ENCODE measurements around the gene NOX3.
"Not testable (repeated sequence)": the region's sequence is repeated elsewhere in the genome, so short reads cannot be mapped to it uniquely, and the experiment has no call there.

The NOX3 gene, protein sequence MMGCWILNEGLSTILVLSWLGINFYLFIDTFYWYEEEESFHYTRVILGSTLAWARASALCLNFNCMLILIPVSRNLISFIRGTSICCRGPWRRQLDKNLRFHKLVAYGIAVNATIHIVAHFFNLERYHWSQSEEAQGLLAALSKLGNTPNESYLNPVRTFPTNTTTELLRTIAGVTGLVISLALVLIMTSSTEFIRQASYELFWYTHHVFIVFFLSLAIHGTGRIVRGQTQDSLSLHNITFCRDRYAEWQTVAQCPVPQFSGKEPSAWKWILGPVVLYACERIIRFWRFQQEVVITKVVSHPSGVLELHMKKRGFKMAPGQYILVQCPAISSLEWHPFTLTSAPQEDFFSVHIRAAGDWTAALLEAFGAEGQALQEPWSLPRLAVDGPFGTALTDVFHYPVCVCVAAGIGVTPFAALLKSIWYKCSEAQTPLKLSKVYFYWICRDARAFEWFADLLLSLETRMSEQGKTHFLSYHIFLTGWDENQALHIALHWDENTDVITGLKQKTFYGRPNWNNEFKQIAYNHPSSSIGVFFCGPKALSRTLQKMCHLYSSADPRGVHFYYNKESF

DNA sequence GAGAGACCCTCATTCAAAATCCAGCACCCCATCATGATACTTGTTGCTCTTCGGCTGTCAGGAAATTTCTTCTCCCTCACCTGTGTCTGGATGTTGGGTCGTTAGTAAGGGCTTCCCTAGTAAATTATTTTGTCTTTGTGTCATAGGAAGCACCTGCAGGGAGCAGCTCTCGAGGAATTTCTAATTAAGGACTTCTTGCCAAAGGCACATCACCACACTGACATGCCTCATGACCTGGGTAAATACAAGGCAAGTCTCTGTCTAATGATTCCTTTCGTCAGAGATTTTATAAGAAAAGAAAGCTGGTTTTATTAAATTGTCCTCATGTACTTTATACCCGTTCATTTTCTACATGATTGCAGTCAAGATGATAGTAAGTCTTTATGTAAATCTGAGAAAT lies at the start of gene NOX3:
Gene NOX3, minus strand, starts transcription at position 74 of the 400 bp plus-strand sequence. Its CDS starts 39 bp downstream, at position 35.
- no peak for DNase-seq (ENCODE audit: low read depth)

DNA sequence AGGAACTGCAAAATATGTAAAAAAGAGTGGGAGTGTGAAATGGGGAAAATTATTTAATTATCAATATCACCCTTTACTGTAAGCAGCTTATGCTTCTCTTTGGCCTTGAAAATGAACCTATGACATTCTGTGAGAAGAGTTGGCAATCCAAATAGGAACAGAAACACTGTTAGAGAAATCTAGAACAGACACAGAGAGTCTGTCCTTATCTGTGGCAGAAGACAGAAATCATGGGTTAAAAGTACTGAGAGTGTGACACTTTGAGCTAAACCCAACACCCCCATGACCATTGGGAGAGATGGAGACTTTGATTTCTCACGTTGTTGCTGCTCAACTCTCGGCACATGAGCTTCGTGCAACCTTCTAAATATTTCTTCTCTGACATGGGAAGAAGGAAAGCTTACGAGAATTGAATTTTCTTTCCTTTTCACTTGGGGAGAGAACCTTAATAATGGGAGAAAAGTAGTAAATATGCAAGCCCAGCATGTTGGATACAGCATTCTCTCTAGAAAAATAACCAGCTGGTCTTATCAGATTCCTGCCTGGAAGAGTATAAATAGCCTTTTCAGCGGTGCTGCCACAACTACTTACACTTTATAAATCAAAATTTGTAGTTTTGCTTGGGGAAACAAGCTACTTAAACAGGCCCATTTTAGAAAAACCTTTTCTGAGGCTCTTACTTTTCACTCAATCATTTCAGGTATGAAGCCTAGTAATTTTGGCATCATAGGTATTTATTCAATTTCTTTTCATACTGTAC lies 49.4 kb upstream of the NOX3 start:
- DNase-seq (ENCODE audit: low read depth): no peak

DNA sequence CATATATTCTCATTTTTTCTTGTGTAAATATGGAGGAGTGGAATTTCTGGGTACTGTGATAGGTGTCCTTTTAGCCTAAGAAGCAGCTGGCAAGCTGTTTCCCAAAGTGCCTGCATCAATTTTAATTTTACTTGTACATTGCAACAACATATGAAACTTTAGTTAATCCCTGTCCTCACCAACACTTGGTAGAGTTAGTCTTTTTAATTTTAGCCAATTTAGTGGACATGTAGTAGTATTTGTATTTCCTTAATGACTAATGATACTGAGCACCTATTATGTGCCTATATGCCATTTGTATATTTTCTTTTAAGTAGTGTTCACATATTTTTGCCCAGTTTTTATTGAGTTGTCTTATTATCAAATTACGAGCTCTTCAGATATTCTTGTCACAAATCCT lies 46.8 kb upstream of the NOX3 start:
- no peak for DNase-seq (ENCODE audit: low read depth)

DNA sequence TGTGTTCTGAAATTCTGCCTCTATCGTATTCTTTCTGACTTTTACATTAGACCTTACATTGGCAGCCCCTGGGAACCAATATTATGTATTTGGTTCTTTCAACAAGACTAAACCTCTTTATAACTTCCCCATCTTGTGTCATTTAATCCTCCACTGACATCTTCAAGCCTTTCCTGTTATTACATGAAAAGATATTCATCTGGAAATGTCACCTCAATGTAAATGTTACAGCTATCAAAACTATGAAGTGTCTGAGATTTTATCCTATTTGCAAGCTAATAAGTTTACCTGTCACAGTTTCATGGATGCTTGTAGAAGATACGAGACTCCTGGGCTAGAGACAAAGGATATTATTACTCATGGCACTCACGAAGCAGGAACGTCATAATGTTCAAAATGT lies 43.9 kb upstream of the NOX3 start:
- no peak for DNase-seq (ENCODE audit: low read depth)

DNA sequence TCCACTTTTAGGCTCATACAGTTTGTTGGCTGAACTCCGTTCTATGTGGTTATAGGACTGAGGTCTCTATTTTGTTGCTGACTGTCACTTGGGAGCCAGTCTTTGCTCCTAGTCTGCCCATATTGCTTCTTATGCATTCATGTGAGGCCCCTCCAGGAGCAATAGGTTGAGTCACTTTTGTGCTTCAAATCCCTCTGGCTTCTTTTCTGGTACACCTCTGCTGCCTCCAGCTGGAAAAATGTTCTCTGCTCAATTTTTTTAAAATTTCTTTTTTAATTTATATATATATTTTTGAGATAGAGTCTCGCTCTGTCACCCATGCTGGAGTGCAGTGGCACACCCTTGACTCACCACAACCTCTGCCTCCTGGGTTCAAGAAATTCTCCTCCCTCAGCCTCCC lies 42.7 kb upstream of the NOX3 start:
- DNase-seq (ENCODE audit: low read depth): no peak

DNA sequence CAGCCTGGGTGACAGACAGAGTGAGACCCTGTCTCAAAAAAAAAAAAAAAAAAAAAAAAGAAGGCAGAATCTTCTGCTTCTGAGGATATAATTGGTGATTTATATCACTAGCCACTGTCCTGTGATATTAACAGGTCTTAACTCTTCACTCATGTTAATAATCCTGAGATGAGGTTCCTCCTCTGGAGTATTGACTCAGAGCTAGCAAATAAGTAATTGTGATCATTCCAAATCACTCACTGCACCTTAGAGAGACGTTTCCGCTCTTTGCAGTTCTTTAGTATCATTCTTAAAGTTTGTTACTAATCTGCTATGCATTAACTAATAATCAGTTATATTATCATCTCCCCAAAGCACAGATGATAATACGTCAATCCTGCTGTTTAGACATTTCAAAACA lies 41.6 kb upstream of the NOX3 start:
- DNase-seq (ENCODE audit: low read depth): no peak

DNA sequence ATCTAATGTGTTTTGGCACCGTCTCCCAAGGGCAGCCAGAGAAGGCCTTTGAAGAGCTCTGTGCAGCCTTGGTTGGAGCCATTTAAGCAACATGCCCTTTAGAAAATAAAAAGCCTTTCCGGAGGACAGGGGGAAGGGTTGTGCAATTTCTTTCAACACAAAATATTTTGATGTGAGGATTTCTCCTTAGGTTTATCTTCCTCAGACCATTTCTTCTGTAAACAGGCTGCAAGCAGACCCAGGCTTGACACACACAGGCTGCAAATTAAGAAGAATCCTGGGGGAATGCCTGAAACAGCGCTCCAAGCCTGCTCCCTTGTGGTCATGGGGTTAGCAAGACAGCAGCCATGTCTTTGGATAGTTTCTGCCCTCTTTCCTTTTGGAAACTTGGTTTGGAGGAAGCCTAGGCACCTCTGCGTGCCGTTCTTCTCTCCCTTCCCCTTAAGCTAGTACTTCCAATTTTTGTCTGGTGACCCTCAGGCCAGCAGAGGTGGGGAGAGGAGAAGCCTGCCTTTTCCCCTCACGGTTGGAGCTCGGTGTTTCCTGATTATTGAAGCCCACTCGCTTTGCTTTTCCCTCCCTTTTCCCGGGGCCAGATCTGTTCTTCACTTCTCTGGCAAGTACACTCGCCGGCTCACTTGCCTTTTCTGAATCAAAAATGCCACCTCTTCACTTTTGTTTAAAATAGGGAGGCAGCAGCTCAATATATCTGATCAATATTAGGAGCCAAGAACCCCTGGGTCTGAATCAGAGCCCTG lies 39.6 kb upstream of the NOX3 start:
- DNase-seq (ENCODE audit: low read depth): no peak

DNA sequence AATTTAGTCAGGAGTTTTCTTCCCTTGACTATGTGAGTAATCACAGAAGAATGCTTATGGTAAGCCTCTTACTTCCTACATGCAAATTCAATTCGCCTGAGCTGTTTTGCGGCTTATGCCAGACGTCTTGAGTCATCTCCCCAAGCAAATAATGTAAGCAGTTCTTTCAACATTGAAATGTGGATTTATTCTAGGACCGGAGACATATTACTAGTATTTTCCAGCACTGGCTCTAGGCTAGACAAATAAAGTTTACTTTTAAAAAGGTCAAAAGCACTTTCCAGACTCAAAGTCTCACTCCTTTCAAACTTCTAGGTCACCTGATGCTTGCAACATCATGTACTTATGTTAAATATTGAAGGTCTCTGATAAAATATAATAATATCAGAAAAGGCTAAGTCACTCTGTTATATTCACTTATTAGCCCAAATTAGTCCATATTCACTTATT lies 38.1 kb upstream of the NOX3 start:
- no peak for DNase-seq (ENCODE audit: low read depth)

DNA sequence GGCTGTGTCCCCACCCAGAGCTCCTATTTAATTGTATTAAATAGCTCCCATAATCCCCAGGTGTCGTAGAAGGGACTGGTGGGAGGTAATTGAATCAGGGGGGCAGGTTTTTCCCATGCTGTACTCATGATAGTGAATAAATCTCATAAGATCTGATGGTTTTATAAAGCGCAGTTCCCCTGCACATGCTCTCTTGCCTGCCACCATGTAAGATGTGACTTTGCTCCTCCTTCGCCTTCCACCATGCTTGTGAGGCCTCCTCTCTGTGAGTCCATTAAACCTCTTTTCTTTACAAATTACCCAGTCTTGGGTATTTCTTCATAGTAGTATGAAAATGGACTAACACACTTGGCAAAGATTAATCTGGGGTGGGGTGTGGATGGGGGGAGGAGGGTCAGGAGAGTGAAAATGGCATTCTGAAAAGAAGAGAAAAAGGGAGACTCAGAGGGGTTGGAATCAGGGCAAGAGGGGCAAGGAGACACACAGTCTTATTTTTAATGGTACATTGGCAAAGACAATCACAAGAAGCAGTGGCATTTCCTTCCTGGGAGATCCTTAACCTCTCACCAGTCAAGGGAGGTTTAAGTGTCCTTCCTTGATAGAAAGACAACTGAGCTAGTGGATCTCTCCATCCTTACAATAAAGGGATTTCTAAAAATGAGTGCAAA lies 37.5 kb upstream of the NOX3 start:
- no peak for DNase-seq (ENCODE audit: low read depth)

DNA sequence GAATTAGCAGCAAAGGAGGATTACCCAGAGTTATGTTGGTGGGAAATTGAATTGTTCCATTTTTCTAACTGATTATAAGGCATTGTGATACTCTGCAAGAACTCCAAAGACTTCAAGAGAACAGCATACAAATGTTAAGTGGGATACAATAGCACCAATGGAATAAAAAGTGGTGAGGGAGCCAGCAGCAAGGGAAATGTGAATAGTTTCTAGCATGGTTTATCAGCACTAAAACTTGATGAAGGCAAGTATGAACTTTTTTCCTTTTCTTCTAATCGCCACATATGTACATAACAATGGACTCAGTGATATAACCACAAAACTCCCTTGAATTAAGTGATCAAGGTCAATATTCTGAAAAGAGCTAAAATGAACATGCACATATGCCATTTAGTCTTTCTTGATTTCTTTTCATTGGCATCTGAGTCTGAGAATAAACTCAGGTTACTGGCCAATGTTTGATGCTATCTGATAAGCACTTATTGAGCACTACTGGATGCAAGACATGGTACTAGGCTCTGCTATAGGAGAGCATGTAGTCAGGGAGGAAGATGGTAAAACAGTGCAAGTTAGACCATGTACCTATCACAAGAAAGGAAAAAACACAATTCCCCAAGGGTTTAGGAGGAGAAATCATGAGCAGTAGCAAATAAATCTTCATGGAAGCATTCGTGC lies 36.6 kb upstream of the NOX3 start:
- no peak for DNase-seq (ENCODE audit: low read depth)

DNA sequence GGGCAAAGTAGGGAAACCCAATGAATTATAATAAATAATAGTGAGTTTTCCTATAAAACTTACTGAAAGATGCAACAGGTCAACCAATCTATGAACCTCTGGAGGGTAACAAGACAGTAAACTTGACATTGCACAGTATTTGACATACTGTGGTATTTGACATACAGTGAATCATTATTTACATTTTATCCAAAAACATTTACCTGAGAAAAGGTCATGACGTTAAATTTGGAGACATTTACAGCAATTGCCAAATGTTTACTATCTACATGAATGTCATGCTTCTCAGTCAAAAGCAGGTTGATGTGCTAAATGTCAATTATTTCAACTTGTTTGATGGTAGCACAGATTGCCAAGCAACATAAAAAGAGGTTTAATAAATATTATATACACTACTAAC lies 35.8 kb upstream of the NOX3 start:
- no peak for DNase-seq (ENCODE audit: low read depth)

DNA sequence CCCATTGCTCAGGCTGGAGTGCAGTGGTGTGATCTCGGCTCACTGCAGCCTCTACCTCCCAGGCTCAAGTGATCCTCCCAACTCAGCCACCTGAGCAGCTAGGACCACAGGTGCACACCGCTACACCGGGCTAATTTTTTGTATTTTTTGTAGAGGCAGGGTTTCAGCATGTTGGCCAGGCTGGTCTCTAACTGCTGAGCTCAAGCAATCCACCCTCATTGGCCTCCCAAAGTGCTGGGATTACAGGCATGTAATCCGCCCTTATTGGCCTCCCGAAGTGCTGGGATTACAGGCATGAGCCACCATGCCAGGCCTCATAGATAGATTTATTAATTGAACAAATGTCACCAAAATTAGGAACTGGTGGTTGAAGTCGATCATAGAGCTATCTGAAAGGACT lies 32.6 kb upstream of the NOX3 start:
- not testable (repeated sequence) for DNase-seq (ENCODE audit: low read depth)

DNA sequence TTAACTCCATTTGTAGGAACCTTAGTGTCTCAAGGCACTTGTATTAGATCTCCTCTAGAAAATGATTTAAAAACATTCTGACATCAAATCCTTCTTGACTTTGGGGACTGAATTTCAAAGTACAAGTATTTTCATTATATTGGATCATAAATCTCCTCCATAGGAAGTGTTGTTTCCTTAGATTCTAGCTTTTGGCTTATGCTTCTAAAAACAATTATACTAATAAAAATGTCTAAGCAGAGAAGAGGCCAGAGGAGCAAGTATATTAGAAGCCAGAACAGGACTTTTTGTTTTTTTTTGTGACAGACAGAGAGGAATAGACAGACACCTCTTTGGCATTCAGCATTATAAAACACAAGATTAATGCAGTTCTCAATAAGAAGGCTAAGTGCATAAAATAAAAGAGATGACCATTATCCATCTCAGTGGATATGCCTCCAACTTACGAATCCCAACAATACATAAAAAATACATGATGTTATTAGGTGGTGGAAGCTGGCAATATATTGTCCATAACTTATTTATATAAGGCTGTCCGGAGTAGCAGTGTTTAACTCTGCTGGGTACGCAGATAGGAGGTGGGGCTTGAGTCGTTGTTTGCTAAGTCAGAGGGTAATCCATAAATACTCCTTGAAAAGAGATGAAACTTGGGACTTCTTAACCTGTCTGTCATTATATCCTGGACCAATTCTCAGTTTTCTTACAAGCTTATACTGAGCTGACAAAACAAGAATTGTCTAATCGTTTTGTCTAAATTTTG lies 31.9 kb upstream of the NOX3 start:
- DNase-seq (ENCODE audit: low read depth): no peak

DNA sequence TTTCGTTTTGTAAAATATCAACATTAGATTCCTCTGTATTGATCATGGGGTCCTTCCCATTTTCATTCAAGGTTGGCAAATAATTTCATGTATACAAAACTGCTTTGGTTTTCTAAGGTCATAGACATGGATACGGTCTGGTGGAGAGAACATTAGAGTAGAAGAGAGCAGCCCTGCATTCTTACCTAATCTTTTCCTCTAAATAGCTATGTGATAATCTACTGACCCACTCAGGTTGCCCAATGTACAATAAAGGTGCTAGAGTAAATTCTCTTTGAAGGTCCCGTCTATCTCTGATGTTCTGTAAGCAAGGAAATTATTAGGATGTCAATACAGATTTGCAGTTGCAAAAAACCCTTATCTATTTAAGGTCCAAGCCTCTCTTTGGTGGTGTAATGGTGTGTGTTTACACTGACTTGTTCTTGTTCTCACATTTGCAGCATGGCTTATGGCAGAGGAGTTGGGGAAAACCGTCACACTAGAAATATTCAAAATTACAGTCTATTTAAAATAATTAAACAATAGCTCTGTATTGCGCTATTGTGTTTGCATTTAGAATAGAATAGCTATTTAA lies 31.2 kb upstream of the NOX3 start:
- DNase-seq (ENCODE audit: low read depth): no peak

DNA sequence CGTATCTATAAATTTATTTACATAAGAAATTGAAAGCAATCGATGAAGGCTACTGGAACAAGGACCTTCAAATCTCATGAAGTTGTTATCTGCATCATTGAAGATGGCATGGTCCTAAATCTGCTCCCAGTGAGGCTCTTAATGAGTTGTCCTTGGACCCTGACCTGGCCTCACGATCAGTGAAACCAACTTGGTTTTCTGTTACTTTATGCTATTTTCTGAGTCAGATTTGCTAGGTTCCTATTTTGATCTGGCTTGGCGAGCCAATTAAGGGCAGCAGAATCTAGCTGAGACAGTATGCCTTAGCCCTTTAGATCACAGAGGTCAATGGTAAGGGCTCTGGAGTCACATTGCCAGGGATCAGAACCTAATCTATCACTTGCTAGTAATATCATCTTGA lies 30.1 kb upstream of the NOX3 start:
- no peak for DNase-seq (ENCODE audit: low read depth)

DNA sequence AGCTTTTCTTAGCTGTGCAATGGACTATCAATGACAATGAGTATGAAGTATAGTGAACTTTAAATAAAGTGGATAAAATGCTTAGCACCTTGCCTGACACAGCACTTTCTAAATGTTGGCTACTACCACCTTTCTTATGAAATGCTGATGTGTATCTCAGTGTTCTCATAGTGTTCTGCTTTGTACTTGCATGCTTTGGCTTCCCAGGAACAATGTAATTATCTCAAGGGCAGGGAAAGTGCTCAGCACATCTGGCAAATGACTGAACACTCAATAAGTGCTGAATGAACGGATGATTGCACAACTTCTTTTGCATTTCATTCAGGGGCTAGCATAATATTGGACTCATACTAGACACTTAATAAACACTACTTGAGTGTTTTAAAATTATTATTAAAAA lies 28.2 kb upstream of the NOX3 start:
- DNase-seq (ENCODE audit: low read depth): no peak

DNA sequence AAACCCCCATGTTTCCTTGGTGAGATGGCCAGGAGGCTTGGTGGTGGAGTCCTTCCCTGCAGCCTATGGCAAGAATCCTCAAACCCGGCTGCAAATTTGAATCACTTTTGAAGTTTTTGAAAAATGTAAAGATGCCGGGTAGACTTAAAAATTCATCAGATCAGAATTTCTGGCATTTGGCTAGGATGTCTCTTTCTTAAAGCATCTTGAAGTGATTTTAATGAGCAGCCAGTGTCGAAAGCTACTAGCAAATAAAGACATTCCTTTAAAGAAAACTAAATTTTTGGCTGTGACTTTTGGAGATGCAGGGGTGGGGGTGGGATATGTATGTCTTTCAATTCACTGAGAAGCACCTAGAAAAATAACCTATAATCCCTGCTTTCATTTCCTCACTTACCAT lies 25.6 kb upstream of the NOX3 start:
- no peak for DNase-seq (ENCODE audit: low read depth)

DNA sequence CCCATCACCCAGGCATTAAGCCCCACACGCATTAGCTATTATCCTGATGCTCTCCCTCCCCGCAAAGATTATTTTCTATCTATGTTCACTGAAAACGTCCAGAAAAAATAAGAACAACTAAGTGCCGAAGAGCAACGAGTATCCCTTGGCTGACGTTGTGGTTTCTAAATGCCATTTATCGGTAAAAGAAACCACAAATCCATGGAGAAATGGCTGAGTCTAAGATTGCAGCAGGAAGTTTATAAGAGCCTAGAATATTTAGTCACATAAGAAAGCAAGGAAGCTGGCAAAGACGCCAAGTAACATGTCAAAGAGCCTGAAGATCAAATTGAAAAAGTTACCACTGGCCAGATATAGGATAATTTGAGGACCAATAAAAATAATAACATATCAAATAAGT lies 18.1 kb upstream of the NOX3 start:
- DNase-seq (ENCODE audit: low read depth): no peak

DNA sequence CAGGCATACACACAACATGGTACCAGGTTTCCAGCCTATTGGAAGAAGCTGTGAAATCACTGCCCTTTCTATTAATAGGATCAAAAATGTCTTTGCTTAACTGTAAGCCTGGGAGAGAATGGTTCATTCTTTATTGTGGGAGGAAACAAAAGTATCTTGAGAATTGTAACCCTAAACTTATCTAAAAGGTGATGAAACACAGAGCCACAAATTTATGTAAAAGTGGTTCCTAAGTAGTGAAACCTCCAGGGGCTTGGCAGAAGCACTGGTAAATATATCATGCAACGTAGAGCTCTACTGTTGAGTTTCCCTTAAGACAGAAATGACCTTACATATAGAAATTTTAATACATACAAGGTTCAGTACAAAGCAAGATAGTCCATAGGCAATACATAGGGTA lies 17.2 kb upstream of the NOX3 start:
- DNase-seq (ENCODE audit: low read depth): no peak

DNA sequence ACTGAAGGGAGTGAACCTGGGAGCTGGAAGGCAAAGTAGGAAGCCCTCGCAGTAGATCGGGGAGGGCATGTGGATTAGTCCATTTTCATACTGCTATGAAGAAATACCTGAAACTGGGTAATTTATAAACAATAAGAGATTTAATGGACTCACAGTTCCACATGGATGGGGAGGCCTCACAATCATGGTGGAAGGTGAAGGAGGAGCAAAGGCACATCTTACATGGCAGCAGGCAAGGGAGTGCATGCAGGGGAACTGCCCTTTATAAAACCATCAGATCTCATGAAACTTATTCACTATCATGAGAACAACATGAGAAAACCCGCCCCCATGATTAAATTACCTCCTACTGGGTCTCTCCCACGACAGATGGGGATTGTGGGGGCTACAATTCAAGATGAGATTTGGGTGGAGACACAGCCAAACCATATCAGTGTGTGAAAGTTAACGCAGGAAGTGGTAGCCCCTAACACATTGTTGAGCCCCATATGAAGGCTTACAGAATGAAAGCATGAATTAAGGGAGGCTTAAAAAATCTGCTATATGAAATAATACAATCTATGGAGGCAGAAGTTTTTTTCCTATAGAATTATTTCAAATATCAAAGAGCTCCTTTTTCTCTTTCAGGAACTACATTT lies 15.5 kb upstream of the NOX3 start:
- DNase-seq (ENCODE audit: low read depth): not testable (repeated sequence)

Measured in stimulated activated CD8-positive, alpha-beta memory T cell treated with anti-CD3 and anti-CD28 coated beads, Interleukin-12 subunit alpha, Interleukin-12 subunit beta, amount 100 ng/mL, for 1 hour (primary cell).